Mammary epithelial cell (primary cell): ENCODE results near the gene USH2A.

Experiments used
- EZH2 ChIP-seq: IDR thresholded peaks from 2 replicates; pipeline ENCODE4 v1.6.1; 2012; ENCODE audit warnings: low read length, inconsistent platforms, borderline replicate concordance
- TF ChIP-seq, protein P1 (sequence below), 2 donors: IDR thresholded peaks in 1 of 2; conservative IDR thresholded peaks in 1 of 2; 2 replicates each; pipeline ENCODE4 v1.5.1; 2011 to 2012; ENCODE audit warnings: inconsistent platforms in 2 of 2, low read length in 2 of 2, mild to moderate bottlenecking in 2 of 2, control low read depth in 1 of 2, low read depth in 1 of 2; ENCODE audit not compliant: insufficient read depth in 1 of 2; ENCODE audit errors: extremely low read depth in 1 of 2

GRCh38 chr1:216224233-216224632 lies 199.0 kb downstream of the USH2A start:
- TF ChIP-seq, protein P1, sequence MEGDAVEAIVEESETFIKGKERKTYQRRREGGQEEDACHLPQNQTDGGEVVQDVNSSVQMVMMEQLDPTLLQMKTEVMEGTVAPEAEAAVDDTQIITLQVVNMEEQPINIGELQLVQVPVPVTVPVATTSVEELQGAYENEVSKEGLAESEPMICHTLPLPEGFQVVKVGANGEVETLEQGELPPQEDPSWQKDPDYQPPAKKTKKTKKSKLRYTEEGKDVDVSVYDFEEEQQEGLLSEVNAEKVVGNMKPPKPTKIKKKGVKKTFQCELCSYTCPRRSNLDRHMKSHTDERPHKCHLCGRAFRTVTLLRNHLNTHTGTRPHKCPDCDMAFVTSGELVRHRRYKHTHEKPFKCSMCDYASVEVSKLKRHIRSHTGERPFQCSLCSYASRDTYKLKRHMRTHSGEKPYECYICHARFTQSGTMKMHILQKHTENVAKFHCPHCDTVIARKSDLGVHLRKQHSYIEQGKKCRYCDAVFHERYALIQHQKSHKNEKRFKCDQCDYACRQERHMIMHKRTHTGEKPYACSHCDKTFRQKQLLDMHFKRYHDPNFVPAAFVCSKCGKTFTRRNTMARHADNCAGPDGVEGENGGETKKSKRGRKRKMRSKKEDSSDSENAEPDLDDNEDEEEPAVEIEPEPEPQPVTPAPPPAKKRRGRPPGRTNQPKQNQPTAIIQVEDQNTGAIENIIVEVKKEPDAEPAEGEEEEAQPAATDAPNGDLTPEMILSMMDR (conservative IDR thresholded peaks at IDR 0.05 in 1 of 2, IDR thresholded peaks at IDR 0.05 in 1 of 2; ENCODE audit: extremely low read depth in 1 of 2, insufficient read depth in 1 of 2, low read depth in 1 of 2, low read length in 2 of 2), result no peak
- no peak for TF ChIP-seq EZH2
